ENCODE data around the gene TRPV2.

The TRPV2 gene

GRCh38 chr17:16477666-16478065, 62.3 kb downstream of the TRPV2 start:
- no peak for DNase-seq

DNA sequence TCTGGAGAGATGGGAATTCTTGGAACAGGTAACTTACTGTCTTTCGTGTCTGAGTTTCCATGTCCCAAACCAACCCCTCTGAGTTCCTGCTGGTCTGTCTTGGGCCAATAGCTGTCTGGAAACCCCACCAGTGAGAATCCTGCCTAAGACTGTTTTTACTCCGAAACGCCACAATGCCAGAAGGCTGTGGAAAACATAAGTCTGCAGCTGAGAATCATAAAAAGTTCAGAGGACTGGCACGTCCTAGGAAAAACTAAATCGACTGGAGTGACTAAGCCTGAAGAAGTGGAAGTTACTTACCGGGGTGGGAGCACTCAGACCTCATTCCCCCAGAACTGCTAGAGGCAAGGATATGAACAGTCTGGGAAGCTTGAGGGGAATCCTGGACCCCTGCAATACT, 63.3 kb downstream of the TRPV2 start:
- DNase-seq = no peak

DNA sequence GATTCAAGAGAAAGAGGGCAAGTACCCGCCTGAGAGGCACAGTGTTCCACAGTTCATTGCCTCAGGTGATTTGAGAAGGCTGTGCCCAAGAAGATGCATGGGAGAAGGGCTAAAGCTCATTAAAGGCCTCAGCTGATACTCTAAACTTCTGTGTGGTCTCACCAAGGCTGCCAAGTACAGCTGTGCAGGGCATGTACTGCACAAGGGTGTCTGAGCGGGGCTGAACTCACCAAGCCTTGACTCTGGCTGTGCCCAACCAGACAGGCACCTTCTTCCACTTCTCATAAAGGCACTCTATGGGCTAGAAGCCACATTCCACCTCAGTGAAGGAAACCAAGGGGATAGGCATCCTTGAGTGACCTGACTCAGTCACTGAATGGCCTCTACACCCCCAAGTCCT, 63.9 kb downstream of the TRPV2 start:
- DNase-seq = no peak

- no peak for DNase-seq
Observed at GRCh38 chr17:16480995-16481394, 65.6 kb downstream of the TRPV2 start.

DNA sequence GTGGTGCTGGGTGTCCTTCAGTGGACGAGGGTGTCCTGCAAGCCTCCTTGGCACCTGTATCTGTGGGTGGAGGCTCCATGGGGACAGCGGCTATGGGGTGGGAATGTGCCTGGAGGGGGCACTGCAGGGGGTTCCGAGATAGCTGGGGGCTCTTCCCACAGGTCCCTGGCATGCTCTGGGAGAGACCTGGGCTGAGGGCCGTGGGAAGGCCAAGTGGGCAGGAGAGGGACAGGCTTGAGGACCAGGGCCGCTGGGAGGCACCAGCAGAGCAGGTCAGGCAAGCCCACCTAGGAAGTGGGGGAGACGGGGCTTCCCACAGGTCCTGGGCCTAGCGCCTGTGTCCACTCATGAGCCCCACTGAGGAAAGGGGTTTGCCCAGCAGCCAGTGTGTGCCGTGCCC, 66.9 kb downstream of the TRPV2 start:
- no peak for DNase-seq

DNA sequence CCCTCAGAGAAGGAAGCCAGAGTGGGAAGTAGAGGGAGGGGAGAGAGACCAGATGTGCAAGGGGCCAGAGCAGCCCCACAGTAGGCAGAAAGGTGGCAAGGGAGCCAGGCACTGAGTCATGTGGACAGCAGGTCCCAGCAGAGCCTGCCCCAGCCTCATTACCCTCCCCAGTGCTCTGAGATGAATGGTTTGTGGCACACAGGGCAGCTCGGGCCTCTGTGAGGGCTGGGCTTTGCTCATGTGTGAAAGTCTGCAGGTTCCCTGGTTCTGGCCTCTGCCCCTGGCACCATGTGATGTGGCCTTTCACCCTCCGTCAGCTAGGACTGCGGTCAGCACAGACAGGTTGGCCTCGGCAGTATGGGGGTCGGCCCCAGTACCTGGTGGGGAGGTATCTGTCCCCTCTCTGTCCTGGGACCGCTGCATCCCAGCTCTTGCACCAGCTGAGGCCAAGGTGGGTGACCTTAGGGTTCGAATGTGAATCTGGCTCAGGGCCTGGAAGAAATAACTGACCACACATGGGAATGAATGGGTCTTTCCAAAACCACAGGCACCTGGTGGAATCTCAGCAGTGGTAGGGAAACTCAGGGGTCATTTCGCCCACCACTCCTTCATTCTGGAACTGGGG, 67.8 kb downstream of the TRPV2 start:
- no peak for DNase-seq

DNA sequence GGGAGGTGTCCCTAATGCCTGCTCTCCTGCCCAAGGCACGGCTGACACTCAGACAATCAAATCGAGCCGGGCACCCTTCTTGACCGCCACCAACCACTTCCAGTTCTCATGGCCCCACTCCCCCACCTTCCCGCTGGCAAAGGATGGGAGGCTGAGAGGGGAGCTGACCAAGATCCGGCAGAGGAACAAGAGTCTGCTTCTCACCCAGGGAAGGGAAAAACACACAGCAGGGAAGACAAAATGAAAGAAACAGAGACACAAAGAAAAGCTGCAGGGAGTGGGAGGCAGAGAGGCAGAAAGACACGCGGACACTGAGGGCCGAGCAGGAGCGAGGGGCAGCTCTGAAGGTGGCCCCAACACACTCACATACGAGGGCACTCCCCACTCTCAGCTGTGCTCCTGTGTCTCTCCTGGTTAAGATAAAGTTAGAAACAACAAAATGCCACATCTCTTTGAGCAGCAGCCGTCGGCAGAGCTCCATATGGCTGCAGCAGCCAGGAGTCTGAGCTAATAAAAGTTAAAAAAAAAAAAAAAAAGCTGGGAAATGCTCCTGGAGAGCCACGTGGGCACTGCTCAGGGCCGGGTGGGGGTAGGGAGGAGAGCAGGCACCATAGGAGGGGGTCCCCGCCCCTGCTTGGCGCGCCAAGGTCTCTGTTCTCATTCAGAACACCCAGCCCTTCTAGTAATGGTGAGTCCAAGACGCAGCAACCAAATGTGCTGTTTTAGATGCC, 69.2 kb downstream of the TRPV2 start:
- DNase-seq = no peak

Data from SW 1271 (cell line).